GM18517 (cell line): ENCODE measurements around the gene EOLA1.
"Not testable (repeated sequence)": the region's sequence is repeated elsewhere in the genome, so short reads cannot be mapped to it uniquely, and the experiment has no call there.

Experiments
- ATAC-seq: cut with Tn5 transposase; IDR thresholded peaks from one replicate; pipeline ENCODE4 v1.9.1; 2021; ENCODE audit warnings: mild to moderate bottlenecking, moderate library complexity; ENCODE audit not compliant: unreplicated experiment

Gene EOLA1

GRCh38 chrX:149540621-149541520, at the start of gene EOLA1:
EOLA1 (plus strand) TSS chrX:149541012; CDS start chrX:149545631, 4,619 bp downstream.
- ATAC-seq = peak; percentile 95

- ATAC-seq = no peak
Observed at GRCh38 chrX:149491812-149492211, 49.0 kb upstream of the EOLA1 start.

- ATAC-seq = no peak
Observed at GRCh38 chrX:149493567-149494562, 46.9 kb upstream of the EOLA1 start.

- ATAC-seq = no peak
Observed at GRCh38 chrX:149494844-149495565, 45.8 kb upstream of the EOLA1 start.

GRCh38 chrX:149495573-149496071, 45.2 kb upstream of the EOLA1 start:
- no peak for ATAC-seq

GRCh38 chrX:149497054-149497453, 43.8 kb upstream of the EOLA1 start:
- ATAC-seq = no peak

- no peak for ATAC-seq
Observed at GRCh38 chrX:149497626-149498025, 43.2 kb upstream of the EOLA1 start.

- no peak for ATAC-seq
Observed at GRCh38 chrX:149498767-149499166, 42.0 kb upstream of the EOLA1 start.

- ATAC-seq = no peak
Observed at GRCh38 chrX:149499766-149500165, 41.0 kb upstream of the EOLA1 start.

- ATAC-seq = not testable (repeated sequence)
Observed at GRCh38 chrX:149502923-149503322, 37.9 kb upstream of the EOLA1 start.

- ATAC-seq = peak; percentile 77
Observed at GRCh38 chrX:149503446-149503845, 37.4 kb upstream of the EOLA1 start.

- peak; percentile 47 for ATAC-seq
Observed at GRCh38 chrX:149504226-149504914, 36.4 kb upstream of the EOLA1 start.

- peak; percentile 70 for ATAC-seq
Observed at GRCh38 chrX:149504915-149505651, 35.7 kb upstream of the EOLA1 start, which contains the start of gene IDS. IDS (minus strand) TSS chrX:149505306; CDS start chrX:149505137, 169 bp downstream.

- ATAC-seq = no peak
Observed at GRCh38 chrX:149505671-149506070, 35.1 kb upstream of the EOLA1 start.

- ATAC-seq = no peak
Observed at GRCh38 chrX:149506349-149506748, 34.5 kb upstream of the EOLA1 start.

GRCh38 chrX:149508467-149508866, 32.3 kb upstream of the EOLA1 start:
- no peak for ATAC-seq

GRCh38 chrX:149510386-149510785, 30.4 kb upstream of the EOLA1 start:
- ATAC-seq = peak; percentile 58

GRCh38 chrX:149511081-149511480, 29.7 kb upstream of the EOLA1 start:
- ATAC-seq = no peak

- peak; percentile 83 for ATAC-seq
Observed at GRCh38 chrX:149512225-149512885, 28.5 kb upstream of the EOLA1 start.
